PC-9 (cell line): ENCODE measurements around the gene ARHGAP26. TPM values are rescaled to one million over a fixed set of nuclear protein-coding genes. Genes with fewer than 3 reads are reported as not detected.

Experiments
- BruUV-seq: library from RNA; stranded (reverse); fragments of 400-500 nt; replicated peaks from 2 replicates; lab custom pipeline; 2021; lab: Mats Ljungman, UMichigan
- CTCF ChIA-PET: fragments of 300-600 bp; sonication (Branson Sonifier 250); formaldehyde crosslinking; loops from one replicate; lab custom pipeline; 2022; ENCODE audit warnings: antibody characterized with exemption; lab: Charles Lee
- POLR2A ChIA-PET: fragments of 300-600 bp; sonication (Branson Sonifier 250); formaldehyde crosslinking; loops from one replicate; lab custom pipeline; 2022; ENCODE audit warnings: antibody characterized with exemption; ENCODE audit not compliant: unreplicated experiment; lab: Charles Lee
- DNase-seq, 2 experiments: peaks; one replicate each; pipeline versions ENCODE4 v3.0.0 to v3.0.0-alpha.2; 2015 to 2022; ENCODE audit warnings: mixed read lengths in 1 of 2
- H2AFZ ChIP-seq: fragments of 200-600 bp; sonication (generic); 2 replicates; pipeline ENCODE4 v1.8.1; 2017; ENCODE audit warnings: antibody characterized with exemption
- H3F3A ChIP-seq: fragments of 200-600 bp; sonication (generic); 2 replicates; pipeline ENCODE4 v1.8.1; 2017; ENCODE audit warnings: antibody characterized with exemption, mild to moderate bottlenecking, low read depth; ENCODE audit not compliant: insufficient read depth
- H3K27ac ChIP-seq: fragments of 200-600 bp; sonication (generic); 2 replicates; pipeline ENCODE4 v1.6.1; 2016; ENCODE audit warnings: mixed run types
- H3K27me3 ChIP-seq: fragments of 200-600 bp; sonication (generic); 2 replicates; pipeline ENCODE4 v1.6.1; 2016; ENCODE audit warnings: low read depth, mixed run types; ENCODE audit not compliant: insufficient read depth
- H3K36me3 ChIP-seq: fragments of 200-600 bp; sonication (generic); 2 replicates; pipeline ENCODE4 v1.6.1; 2016; ENCODE audit warnings: low read depth, mixed run types
- H3K4me1 ChIP-seq: fragments of 200-600 bp; sonication (generic); replicated peaks from 2 replicates; pipeline ENCODE4 v1.6.1; 2016; ENCODE audit warnings: mixed run types; ENCODE audit not compliant: insufficient read depth
- H3K4me2 ChIP-seq: fragments of 200-600 bp; sonication (generic); 2 replicates; pipeline ENCODE4 v1.6.1; 2017; ENCODE audit warnings: mixed run types
- H3K4me3 ChIP-seq: fragments of 200-600 bp; sonication (generic); 2 replicates; pipeline ENCODE4 v1.6.1; 2016; ENCODE audit warnings: mixed run types
- H3K79me2 ChIP-seq: fragments of 200-600 bp; sonication (generic); 2 replicates; pipeline ENCODE4 v1.6.1; 2017; ENCODE audit warnings: low read depth, mixed run types
- H3K9me2 ChIP-seq: fragments of 200-600 bp; sonication (generic); 2 replicates; pipeline ENCODE4 v1.8.1; 2017; ENCODE audit warnings: mild to moderate bottlenecking; ENCODE audit not compliant: insufficient read depth
- H3K9me3 ChIP-seq: fragments of 200-600 bp; sonication (generic); 2 replicates; pipeline ENCODE4 v1.8.1; 2016; ENCODE audit warnings: low read depth; ENCODE audit not compliant: insufficient read depth
- H4K20me1 ChIP-seq: fragments of 200-600 bp; sonication (generic); 2 replicates; pipeline ENCODE4 v1.8.1; 2017; ENCODE audit not compliant: insufficient read depth
- CTCF ChIP-seq: fragments of 200-600 bp; sonication (generic); conservative IDR thresholded peaks from 2 replicates; pipeline ENCODE4 v1.6.1; 2017; ENCODE audit warnings: mixed run types, antibody characterized with exemption, mild to moderate bottlenecking, moderate library complexity
- EZH2 ChIP-seq: fragments of 200-600 bp; sonication (generic); IDR thresholded peaks from 2 replicates; pipeline ENCODE4 v1.8.0; 2017; ENCODE audit warnings: antibody characterized with exemption, low read depth
- intact Hi-C: fragments of 100-400 bp; cut with micrococcal nuclease; formaldehyde crosslinking; loops from one replicate; pipeline ENCODE4 v1.10.0; 2022; ENCODE audit not compliant: unreplicated experiment
- total RNA-seq: library from RNA; stranded (reverse); gene quantifications from 2 replicates; pipeline ENCODE4 v1.2.3, GENCODE V29; 2021

The ARHGAP26 gene
- total RNA-seq, 1 experiment from 2014 or later = 29.7 TPM

GRCh38 chr5:142845402-142845921 lies 75.3 kb downstream of the ARHGAP26 start:
- Histone ChIP-seq H3F3A (peaks cover 22% of the 10 kb centered on the region; the same call in 1 of the 2 replicates), H3K9me2 (0 out of 2 replicates have a peak, but pooled peaks cover 3% of the 10 kb centered on the region), H3K4me2 (peak overlapping the region; percentile 67), H2AFZ (peak overlapping the region; percentile 54), H3K4me3 (no peak overlapping the region), H3K27me3 (no peaks in the 10 kb centered on the region), H3K27ac (peak overlapping the region; percentile 90), H3K79me2 (peaks cover 37% of the 10 kb centered on the region), H3K36me3 (no peaks in the 10 kb centered on the region), H3K9me3 (no peaks in the 10 kb centered on the region), H4K20me1 (no peaks in the 10 kb centered on the region), H3K4me1 (peaks cover 32% of the 10 kb centered on the region)
- no peak for DNase-seq
- intact Hi-C loops = loop anchor here (5.0 kb wide), 1 partner anchor 73 kb away; the partner anchor contains the start of gene ARHGAP26
- ChIA-PET CTCF (interaction anchor here (0.9 kb wide), 2 partner anchors 18 to 74 kb away, joined by 3 to 5 read pairs; no protein-coding TSS in a partner anchor), POLR2A (interaction anchor here (0.7 kb wide), 1 partner anchor 13 kb away, joined by 4 read pairs; no protein-coding TSS in a partner anchor)
- no peak for TF ChIP-seq EZH2
- no peak for TF ChIP-seq CTCF
- TSS peak; percentile 59 for BruUV-seq

- no peaks in the 10 kb centered on the region for H3K27me3 ChIP-seq
- CTCF ChIA-PET = interaction anchor here (0.7 to 1.2 kb wide), 4 partner anchors 19 to 133 kb away, joined by 3 to 6 read pairs (median 4); no protein-coding TSS in a partner anchor
- H4K20me1 ChIP-seq = no peaks in the 10 kb centered on the region
- DNase-seq = peak; percentile 65 to 74
- BruUV-seq = no TSS peak
- peak overlapping the region; percentile 90 for H3K27ac ChIP-seq
- no peak for TF ChIP-seq CTCF
- TF ChIP-seq EZH2 = no peak
- peaks cover 37% of the 10 kb centered on the region for H3K79me2 ChIP-seq
- intact Hi-C loops = loop anchor here (2.0 to 5.0 kb wide), 3 partner anchors 19 to 74 kb away; partner anchors contain the start of gene ARHGAP26
- POLR2A ChIA-PET = interaction anchor here (0.7 kb wide), 1 partner anchor 13 kb away, joined by 4 read pairs; no protein-coding TSS in a partner anchor
- peaks cover 22% of the 10 kb centered on the region; the same call in 1 of the 2 replicates for H3F3A ChIP-seq
- 0 out of 2 replicates have a peak, but pooled peaks cover 3% of the 10 kb centered on the region for H3K9me2 ChIP-seq
- no peak overlapping the region for H3K4me3 ChIP-seq
- no peaks in the 10 kb centered on the region for H3K36me3 ChIP-seq
- peak overlapping the region; percentile 54 for H2AFZ ChIP-seq
- peaks cover 32% of the 10 kb centered on the region for H3K4me1 ChIP-seq
- no peaks in the 10 kb centered on the region for H3K9me3 ChIP-seq
- H3K4me2 ChIP-seq = peak overlapping the region; percentile 67
Measured at GRCh38 chr5:142845954-142846398, 75.8 kb downstream of the ARHGAP26 start.

GRCh38 chr5:142846406-142846805 lies 76.2 kb downstream of the ARHGAP26 start:
- TF ChIP-seq CTCF (no peak), EZH2 (no peak)
- peak overlapping the region; percentile 90 for H3K27ac ChIP-seq

More at GRCh38 chr5:142846406-142846805, 76.2 kb downstream of the ARHGAP26 start:
- POLR2A ChIA-PET = no interaction called here
- Histone ChIP-seq H2AFZ (0 out of 2 replicates have a peak overlapping the region, but pooled peaks have one; percentile 54), H3K4me1 (peaks cover 32% of the 10 kb centered on the region), H3K27me3 (no peaks in the 10 kb centered on the region), H4K20me1 (no peaks in the 10 kb centered on the region), H3K9me3 (no peaks in the 10 kb centered on the region), H3K9me2 (0 out of 2 replicates have a peak, but pooled peaks cover 3% of the 10 kb centered on the region), H3K36me3 (no peaks in the 10 kb centered on the region), H3K79me2 (peaks cover 37% of the 10 kb centered on the region), H3K4me3 (no peak overlapping the region), H3K4me2 (peak overlapping the region; percentile 67), H3F3A (peaks cover 22% of the 10 kb centered on the region; the same call in 1 of the 2 replicates)
- intact Hi-C loops = loop anchor here (2.0 to 5.0 kb wide), 3 partner anchors 20 to 74 kb away; partner anchors contain the start of gene ARHGAP26
- CTCF ChIA-PET = interaction anchor here (0.7 to 1.2 kb wide), 3 partner anchors 19 to 133 kb away, joined by 3 to 6 read pairs (median 4); no protein-coding TSS in a partner anchor
- no TSS peak for BruUV-seq
- no peak for DNase-seq
